Memory B cell (primary cell): ENCODE data around the gene ELMO1.

Experiments
- ATAC-seq: fragments of 150-1000 bp; cut with Tn5 transposase; 2 replicates; pipeline ENCODE4 v1.10.0; 2021; ENCODE audit warnings: low read depth, mild to moderate bottlenecking, moderate library complexity
- DNase-seq, 2 donors: peaks; one replicate each; pipeline ENCODE4 v3.0.0; 2022; ENCODE audit warnings: low spot score in 2 of 2
- H3K27ac Mint-ChIP-seq: one replicate; pipeline ENCODE4 v1.8.0; 2022; ENCODE audit warnings: mild to moderate bottlenecking, moderate library complexity, mixed read lengths
- H3K27me3 Mint-ChIP-seq: one replicate; pipeline ENCODE4 v1.8.0; 2022; ENCODE audit warnings: mixed read lengths
- H3K36me3 Mint-ChIP-seq: one replicate; pipeline ENCODE4 v1.8.0; 2022; ENCODE audit warnings: mild to moderate bottlenecking, mixed read lengths
- H3K4me1 Mint-ChIP-seq: one replicate; pipeline ENCODE4 v1.8.0; 2022; ENCODE audit warnings: mixed read lengths
- H3K4me3 Mint-ChIP-seq: one replicate; pipeline ENCODE4 v1.8.0; 2022; ENCODE audit warnings: mild to moderate bottlenecking, moderate library complexity, mixed read lengths
- H3K9me3 Mint-ChIP-seq: one replicate; pipeline ENCODE4 v1.8.0; 2022; ENCODE audit warnings: mixed read lengths

Gene ELMO1

DNA sequence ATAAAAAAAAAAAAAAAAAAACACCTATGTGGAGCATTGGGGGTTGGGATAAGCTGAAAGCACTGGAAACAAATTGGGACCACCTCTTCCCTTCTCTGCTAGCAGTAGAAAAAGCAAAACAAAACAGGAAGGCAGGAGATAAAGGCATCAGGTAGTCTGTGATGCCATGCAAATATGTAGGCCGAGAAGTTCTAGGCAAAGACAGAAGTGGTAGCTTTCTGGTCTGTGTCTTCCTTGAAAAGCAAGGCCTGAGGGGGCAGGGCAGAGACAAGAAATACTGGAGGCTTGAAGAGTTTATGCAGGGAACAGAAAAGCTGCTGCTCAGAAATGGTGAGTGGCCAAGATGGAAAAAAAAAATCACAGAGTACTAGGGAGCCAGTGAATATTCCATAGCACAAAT lies 111.1 kb downstream of the ELMO1 start:
- Mint-ChIP-seq H3K27me3 (no peaks in the 10 kb centered on the region), H3K9me3 (peaks cover 2% of the 10 kb centered on the region), H3K4me1 (peaks cover 46% of the 10 kb centered on the region), H3K36me3 (peaks cover 8% of the 10 kb centered on the region), H3K4me3 (peak overlapping the region; percentile 56), H3K27ac (peak overlapping the region; percentile 99)
- DNase-seq, result peak in 1 of 2 donors; percentile 22
- peak; percentile 46 for ATAC-seq

DNA sequence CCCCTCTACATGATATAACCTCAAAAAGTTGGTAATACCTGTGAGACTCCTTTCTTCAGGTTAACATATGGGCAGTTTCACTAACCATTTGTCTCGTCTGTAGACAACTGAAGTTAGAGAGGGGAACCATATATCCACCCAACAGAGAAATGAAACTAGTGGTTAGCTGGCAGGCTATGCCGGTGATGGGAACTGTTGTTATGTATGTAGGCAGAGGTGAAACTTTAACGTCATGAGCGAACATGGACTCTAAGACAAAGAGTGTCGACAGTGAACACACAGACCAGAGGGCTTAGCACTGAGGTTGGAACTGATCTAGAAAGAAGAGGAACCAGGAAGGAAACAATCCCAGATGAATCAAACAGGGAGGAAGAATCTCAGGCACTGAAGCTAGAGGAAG lies 112.4 kb downstream of the ELMO1 start:
- Mint-ChIP-seq H3K4me1 (peaks cover 51% of the 10 kb centered on the region), H3K4me3 (peak overlapping the region; percentile 77), H3K27me3 (no peaks in the 10 kb centered on the region), H3K9me3 (peaks cover 2% of the 10 kb centered on the region), H3K27ac (peak overlapping the region; percentile 99), H3K36me3 (peaks cover 17% of the 10 kb centered on the region)
- peak; percentile 93 for ATAC-seq
- DNase-seq, result peak; percentile 50 to 75

DNA sequence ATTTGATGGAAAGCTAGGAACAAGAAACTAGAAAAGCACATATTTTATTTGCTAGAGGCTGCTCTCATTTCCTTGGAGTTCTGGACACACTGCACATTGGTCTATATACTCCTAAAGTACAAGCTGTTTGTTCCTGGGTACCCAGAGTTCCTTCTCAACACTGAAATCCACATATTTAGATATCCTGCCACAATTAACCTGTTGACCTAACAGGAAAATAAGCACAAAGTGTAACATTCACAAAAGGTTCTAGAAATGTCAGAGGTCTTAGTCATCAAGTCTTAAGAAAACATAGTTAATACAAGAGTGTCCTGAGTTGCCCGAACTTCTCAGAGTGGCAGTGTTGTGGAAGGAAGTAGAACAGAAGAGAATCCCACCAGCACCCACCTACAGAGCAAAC lies 115.6 kb downstream of the ELMO1 start:
- ATAC-seq (no peak), DNase-seq (no peak)
- Mint-ChIP-seq H3K4me3 (no peak overlapping the region), H3K27me3 (no peaks in the 10 kb centered on the region), H3K4me1 (peaks cover 48% of the 10 kb centered on the region), H3K9me3 (peaks cover 2% of the 10 kb centered on the region), H3K27ac (peak overlapping the region; percentile 39), H3K36me3 (peaks cover 29% of the 10 kb centered on the region)

DNA sequence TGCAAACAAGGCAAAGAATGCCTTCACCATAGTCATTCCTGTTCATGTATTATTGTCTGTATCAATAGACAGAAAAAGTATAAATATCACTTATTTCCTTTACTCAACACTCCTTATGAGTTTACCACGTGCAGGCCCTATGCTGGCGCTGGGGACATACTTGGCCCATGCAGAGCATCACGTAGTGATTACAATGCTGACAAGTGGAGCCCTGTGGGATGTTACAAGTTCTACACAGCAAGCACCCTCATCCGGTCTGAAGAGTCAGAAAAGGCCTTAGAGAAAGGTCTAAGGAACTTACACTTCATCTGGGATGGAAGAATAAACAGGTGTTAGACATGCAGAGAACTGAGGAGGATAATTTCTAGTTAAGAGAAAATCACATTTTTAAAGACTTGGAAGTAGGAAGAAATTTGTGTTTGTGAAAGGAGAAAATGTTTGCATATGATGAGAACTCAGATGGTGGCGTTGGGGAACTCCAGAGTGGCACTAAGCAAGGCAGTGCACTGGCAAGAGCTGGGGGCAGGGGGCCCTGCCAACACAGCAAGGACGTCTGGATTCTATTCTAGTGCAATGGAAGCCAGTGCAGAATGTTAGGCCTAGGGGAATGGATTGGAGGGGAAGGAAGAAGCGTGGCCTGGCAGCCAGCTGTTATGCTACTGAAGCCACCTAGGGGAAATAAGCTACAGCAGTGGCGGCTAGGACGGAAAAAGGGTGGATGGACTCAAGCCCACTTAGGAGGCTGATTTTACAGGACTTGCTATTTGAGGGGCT lies 116.2 kb downstream of the ELMO1 start:
- H3K27me3 Mint-ChIP-seq, result no peaks in the 10 kb centered on the region
- H3K36me3 Mint-ChIP-seq, result peaks cover 33% of the 10 kb centered on the region
- no peak overlapping the region for H3K4me3 Mint-ChIP-seq
- no peak for DNase-seq
- H3K4me1 Mint-ChIP-seq, result peaks cover 49% of the 10 kb centered on the region
- peaks cover 2% of the 10 kb centered on the region for H3K9me3 Mint-ChIP-seq
- H3K27ac Mint-ChIP-seq, result peak overlapping the region; percentile 39
- ATAC-seq, result no peak

DNA sequence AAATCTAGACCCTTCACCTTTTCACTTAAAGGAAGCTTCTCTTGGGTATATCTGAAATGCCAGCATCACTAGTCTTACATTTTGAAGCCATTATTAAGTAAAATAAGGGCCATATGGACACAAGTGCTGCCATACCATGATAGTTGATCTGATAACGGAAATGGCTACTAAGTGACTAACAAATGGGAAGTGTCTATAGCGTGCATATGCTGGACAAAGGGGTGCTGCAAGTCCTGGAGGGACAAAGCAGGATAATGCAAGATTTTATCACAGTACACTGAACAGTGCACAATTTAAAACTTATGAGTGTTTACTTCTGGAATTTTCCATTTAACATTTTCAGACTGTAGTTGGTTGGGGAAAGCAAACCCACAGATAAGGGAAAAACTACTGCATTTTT lies 117.9 kb downstream of the ELMO1 start:
- peaks cover 45% of the 10 kb centered on the region for H3K4me1 Mint-ChIP-seq
- DNase-seq (no peak), ATAC-seq (no peak)
- H3K4me3 Mint-ChIP-seq, result no peak overlapping the region
- H3K27me3 Mint-ChIP-seq, result no peaks in the 10 kb centered on the region
- H3K36me3 Mint-ChIP-seq, result peaks cover 35% of the 10 kb centered on the region
- H3K9me3 Mint-ChIP-seq, result no peaks in the 10 kb centered on the region
- H3K27ac Mint-ChIP-seq, result no peak overlapping the region

DNA sequence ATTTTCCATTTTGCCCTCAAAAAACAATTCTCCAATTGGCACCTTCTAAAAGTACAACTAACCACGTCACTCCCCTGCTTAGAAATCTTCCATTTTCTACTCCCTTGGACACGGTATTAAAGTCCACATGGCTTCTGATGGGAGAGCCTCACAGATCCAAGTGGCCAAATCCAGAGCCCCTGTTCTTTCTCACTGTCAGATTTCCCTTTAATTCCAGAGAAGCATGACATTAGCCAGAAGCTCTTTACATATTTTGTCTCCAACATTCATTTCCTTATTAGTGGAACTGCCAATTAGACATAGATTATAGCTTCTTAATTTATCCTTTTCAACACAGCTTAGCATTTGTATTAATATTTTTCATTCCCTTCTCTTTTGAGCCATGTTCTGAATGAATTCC lies 118.7 kb downstream of the ELMO1 start:
- H3K9me3 Mint-ChIP-seq, result no peaks in the 10 kb centered on the region
- no peak overlapping the region for H3K27ac Mint-ChIP-seq
- no peak overlapping the region for H3K4me3 Mint-ChIP-seq
- ATAC-seq (no peak), DNase-seq (no peak)
- H3K36me3 Mint-ChIP-seq, result peaks cover 35% of the 10 kb centered on the region
- peaks cover 42% of the 10 kb centered on the region for H3K4me1 Mint-ChIP-seq
- no peaks in the 10 kb centered on the region for H3K27me3 Mint-ChIP-seq

DNA sequence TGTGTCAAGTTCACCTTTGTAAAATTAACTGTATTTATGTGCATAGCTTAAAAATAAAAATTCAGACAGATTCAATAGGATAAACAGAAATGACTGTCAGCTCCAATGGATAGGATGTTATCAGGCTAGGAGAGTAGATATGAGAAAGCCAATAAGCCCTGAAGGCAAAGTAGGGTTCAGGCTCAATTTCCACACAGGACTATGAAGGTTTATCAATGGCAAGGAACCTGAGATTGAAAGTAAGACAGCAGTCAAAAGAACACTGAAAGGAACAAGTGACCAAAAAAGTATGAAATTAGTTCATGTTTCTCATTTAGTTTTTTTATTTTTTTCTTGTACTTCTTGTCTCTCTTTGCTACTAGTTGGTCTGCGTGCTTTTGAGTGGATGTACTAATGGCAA lies 121.4 kb downstream of the ELMO1 start:
- ATAC-seq, result no peak
- peaks cover 30% of the 10 kb centered on the region for H3K36me3 Mint-ChIP-seq
- DNase-seq, result no peak

DNA sequence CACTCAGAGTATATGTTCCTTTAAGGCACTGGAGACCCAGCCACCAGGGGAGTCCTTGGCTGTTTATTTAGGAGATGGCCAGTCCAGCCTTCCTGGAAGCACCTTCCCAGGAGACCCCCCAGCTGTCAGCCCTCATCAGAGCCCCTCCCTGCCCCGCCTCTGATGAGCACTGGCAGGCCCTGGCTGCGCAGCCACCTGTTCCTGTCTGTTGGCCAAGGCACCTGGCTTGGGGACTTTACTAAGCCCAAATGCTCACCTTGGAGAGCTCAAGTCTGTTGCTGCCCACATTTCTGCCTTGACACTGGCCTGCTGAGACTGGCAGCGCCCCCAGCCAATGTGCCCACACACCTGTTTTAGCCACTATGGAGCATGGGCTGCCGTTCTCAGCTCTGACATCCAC lies 124.7 kb downstream of the ELMO1 start:
- ATAC-seq (no peak), DNase-seq (no peak)
- H3K4me1 Mint-ChIP-seq, result peaks cover 16% of the 10 kb centered on the region
- H3K27ac Mint-ChIP-seq, result peak overlapping the region; percentile 25
- H3K4me3 Mint-ChIP-seq, result no peak overlapping the region
- no peaks in the 10 kb centered on the region for H3K27me3 Mint-ChIP-seq
- H3K36me3 Mint-ChIP-seq, result peaks cover 10% of the 10 kb centered on the region
- H3K9me3 Mint-ChIP-seq, result no peaks in the 10 kb centered on the region

More for the DNA sequence above, 121.4 kb downstream of the ELMO1 start:
- H3K27me3 Mint-ChIP-seq, result no peaks in the 10 kb centered on the region
- peaks cover 33% of the 10 kb centered on the region for H3K4me1 Mint-ChIP-seq
- H3K27ac Mint-ChIP-seq, result peak overlapping the region; percentile 60
- no peak overlapping the region for H3K4me3 Mint-ChIP-seq
- no peaks in the 10 kb centered on the region for H3K9me3 Mint-ChIP-seq

DNA sequence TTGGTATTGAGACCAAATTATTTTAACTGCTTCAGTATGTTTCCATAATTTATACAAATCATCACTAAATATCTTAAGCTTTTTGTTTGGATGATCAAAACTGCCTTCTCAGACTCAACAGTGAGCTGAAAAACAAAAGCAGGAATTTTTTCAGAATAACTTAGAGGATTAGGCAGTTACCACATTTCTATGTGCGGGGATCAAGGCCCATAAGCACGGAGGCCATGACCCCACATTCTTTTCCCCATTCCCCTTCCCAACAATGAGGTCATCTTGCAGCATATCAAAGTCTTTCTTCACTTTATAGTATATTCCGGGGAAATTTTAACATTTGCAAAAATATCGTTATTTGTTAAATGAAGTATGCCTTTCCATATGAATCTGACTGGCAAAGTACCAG lies 125.8 kb downstream of the ELMO1 start:
- H3K4me1 Mint-ChIP-seq, result peaks cover 12% of the 10 kb centered on the region
- H3K27me3 Mint-ChIP-seq, result no peaks in the 10 kb centered on the region
- peaks cover 6% of the 10 kb centered on the region for H3K36me3 Mint-ChIP-seq
- H3K9me3 Mint-ChIP-seq, result no peaks in the 10 kb centered on the region
- no peak for DNase-seq
- H3K4me3 Mint-ChIP-seq, result no peak overlapping the region
- no peak for ATAC-seq
- no peak overlapping the region for H3K27ac Mint-ChIP-seq

DNA sequence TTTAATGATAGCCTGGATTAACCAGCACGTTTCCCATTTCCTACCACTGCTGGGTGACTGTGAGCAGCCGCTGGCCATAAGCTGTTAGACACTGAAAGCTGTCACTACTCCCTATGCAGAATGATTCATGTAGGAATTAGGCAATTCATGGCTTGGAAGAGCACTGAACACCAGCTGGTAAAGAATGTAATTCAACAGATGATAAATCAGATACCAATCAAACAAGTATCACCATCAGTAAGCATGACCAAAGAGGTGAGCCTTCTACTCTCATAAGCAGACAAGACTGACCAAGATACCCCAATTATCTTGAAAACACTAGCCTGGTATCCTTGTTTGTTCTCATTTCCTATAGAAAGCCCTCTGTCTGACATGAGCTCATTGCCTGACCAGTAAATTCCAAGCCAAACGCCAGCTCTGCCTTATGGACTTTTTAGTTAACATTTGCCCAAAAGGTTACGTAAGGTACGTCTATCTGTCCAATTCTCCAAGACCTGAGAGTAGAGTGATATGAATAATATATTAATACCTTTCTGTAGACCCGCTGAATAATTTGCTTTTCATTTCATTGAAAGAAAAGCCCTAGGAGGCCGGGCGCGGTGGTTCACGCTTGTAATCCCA lies 127.7 kb downstream of the ELMO1 start:
- Mint-ChIP-seq H3K27me3 (no peaks in the 10 kb centered on the region), H3K9me3 (no peaks in the 10 kb centered on the region), H3K4me1 (peaks cover 18% of the 10 kb centered on the region), H3K27ac (no peak overlapping the region), H3K36me3 (peaks cover 6% of the 10 kb centered on the region), H3K4me3 (no peak overlapping the region)
- DNase-seq (no peak), ATAC-seq (no peak)

DNA sequence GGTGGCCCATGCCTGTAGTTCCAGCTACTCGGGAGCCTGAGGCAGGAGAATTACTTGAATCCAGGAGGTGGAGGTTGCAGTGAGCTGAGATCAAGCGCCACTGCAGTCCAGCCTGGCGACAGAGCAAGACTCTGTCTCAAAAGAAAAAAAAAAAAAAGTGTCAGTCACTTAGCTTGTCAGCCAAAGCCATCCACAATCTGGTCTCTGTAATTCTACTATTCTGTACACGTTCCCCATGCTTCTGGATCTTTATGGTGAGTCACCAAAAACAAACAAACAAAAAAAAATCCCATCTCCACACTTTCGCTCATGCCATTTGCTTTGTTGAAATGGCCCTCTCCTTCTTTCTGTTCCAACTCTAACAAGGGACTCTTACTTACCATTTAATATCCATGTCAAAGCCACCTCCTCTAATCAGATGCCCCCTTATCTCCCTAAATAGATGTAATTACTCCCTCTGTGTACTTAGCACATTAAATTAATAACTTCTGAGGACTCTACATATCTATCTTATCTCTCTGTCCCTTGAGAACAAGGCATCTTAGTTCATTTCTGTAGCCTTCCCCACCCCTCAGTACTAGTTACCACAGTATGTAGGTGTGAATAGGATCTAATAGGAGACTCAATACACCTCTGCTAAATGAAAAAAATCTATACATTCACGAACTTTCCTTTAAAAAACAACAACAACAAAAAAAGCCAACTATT lies 128.4 kb downstream of the ELMO1 start:
- H3K4me3 Mint-ChIP-seq, result no peak overlapping the region
- DNase-seq, result no peak
- ATAC-seq, result no peak

DNA sequence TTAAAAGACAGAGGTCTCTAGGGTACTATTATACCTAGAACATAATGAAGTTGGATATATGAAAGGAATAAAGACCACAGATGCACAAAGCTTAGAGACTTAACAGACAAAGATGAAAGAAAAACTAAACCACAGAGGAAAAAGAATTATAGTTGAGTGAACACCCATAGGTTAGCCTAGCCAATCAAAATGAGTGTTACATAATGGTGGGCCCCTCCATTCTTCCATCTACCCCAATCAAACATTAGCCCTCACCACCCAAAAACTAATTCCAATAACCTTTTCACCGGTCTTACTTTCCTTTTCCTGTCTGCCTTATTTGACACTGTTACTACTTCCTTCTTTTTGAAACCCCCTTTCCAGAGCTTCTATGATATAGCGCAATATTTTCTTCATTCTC lies 130.1 kb downstream of the ELMO1 start:
- DNase-seq (no peak), ATAC-seq (peak; percentile 54)
- Mint-ChIP-seq H3K27me3 (no peaks in the 10 kb centered on the region), H3K27ac (no peak overlapping the region), H3K4me1 (peaks cover 20% of the 10 kb centered on the region), H3K36me3 (peaks cover 8% of the 10 kb centered on the region), H3K4me3 (no peak overlapping the region), H3K9me3 (no peaks in the 10 kb centered on the region)

More for the DNA sequence above, 128.4 kb downstream of the ELMO1 start:
- Mint-ChIP-seq H3K27ac (no peak overlapping the region), H3K36me3 (peaks cover 4% of the 10 kb centered on the region), H3K27me3 (no peaks in the 10 kb centered on the region), H3K4me1 (peaks cover 20% of the 10 kb centered on the region), H3K9me3 (no peaks in the 10 kb centered on the region)

DNA sequence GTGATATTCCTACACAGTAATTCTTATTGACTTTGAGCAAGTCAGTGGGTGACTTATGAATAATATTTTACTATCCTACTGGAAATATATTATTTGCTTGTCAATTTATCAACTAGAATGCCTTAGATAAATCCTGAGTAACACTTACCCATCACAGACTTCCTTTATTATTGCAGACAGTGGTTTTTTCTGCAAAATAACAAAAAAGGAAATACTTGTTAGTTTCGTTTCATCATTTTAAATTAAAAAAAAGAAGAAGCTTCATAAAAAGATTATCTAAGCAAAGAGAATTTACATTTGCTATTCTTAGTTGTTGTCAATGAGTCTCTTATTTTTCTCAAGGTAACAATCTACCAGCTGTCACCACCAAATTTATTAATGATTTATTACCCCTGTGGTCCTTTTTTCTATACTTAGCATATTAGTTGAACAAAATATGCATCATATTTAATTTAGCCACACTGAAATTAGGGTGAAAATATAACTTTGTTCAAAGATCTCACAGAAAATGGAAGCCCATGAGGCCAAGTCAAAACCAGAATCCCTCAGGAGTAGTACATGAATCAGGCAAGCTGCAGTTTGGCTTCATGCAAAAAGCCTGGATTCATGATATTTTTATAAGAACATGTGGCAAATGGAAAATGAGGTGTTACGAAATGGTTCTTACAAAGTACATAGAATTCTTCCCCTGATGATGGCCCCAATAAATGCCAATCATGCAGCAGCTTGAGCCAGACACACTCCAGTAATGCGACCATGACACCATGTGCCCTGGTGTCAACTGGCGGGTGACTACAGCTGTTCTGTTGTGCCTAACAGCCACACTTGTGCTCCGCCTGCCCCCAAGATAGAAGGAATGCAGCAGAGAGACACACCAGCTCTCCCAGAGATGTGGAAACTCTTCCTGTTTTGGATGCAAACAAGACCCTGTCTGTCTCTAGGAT lies 132.6 kb downstream of the ELMO1 start:
- peak; percentile 51 for ATAC-seq
- H3K4me1 Mint-ChIP-seq, result peaks cover 33% of the 10 kb centered on the region

More for the DNA sequence above, 132.6 kb downstream of the ELMO1 start:
- Mint-ChIP-seq H3K36me3 (peaks cover 12% of the 10 kb centered on the region), H3K27ac (peak overlapping the region; percentile 79), H3K9me3 (no peaks in the 10 kb centered on the region), H3K4me3 (peak overlapping the region; percentile 30), H3K27me3 (no peaks in the 10 kb centered on the region)
- DNase-seq, result no peak
